K562 (cell line): ENCODE results near the gene STK4. TPM values are rescaled to one million over a fixed set of nuclear protein-coding genes. Genes with fewer than 3 reads are reported as not detected.

Experiments used
- ETS2 ChIP-seq: IDR thresholded peaks from 2 replicates; pipeline ENCODE4 v1.6.1; 2016; ENCODE audit warnings: borderline replicate concordance, missing genetic modification characterization, mild to moderate bottlenecking, moderate library complexity, missing compliant biosample characterization; ENCODE audit not compliant: poor library complexity, severe bottlenecking
- LCOR ChIP-seq: sonication (generic); formaldehyde crosslinking; IDR thresholded peaks from 2 replicates; pipeline ENCODE4 v1.8.0; 2022; ENCODE audit warnings: mild to moderate bottlenecking, missing genetic modification reagents
- NR0B1 ChIP-seq: fragments of 450-650 bp; IDR thresholded peaks from one replicate; pipeline ENCODE4 v1.6.1; 2018; ENCODE audit warnings: mild to moderate bottlenecking, moderate library complexity; ENCODE audit not compliant: partially characterized antibody
- PBX2 ChIP-seq, 2 experiments: IDR thresholded peaks in 1 of 2; conservative IDR thresholded peaks in 1 of 2; 2 replicates each; pipeline ENCODE4 v1.6.1; 2016; ENCODE audit warnings: low read depth in 2 of 2, mild to moderate bottlenecking in 1 of 2, missing compliant biosample characterization in 1 of 2, missing genetic modification characterization in 1 of 2, moderate library complexity in 1 of 2
- PREB ChIP-seq: sonication (generic); formaldehyde crosslinking; IDR thresholded peaks from 2 replicates; pipeline ENCODE4 v1.8.1; 2023; ENCODE audit warnings: mild to moderate bottlenecking, missing genetic modification reagents
- RFX1 ChIP-seq: fragments of 450-650 bp; IDR thresholded peaks from 2 replicates; pipeline ENCODE4 v1.6.1; 2016; ENCODE audit warnings: mild to moderate bottlenecking, moderate library complexity
- SETDB1 ChIP-seq: IDR thresholded peaks from one replicate; pipeline ENCODE4 v1.6.1; 2012; ENCODE audit warnings: low read length, control low read depth, inconsistent platforms
- TGIF2 ChIP-seq: sonication (generic); formaldehyde crosslinking; IDR thresholded peaks from 2 replicates; pipeline ENCODE4 v1.8.1; 2022; ENCODE audit warnings: mild to moderate bottlenecking, missing genetic modification reagents, moderate library complexity
- ZNF507 ChIP-seq: conservative IDR thresholded peaks from 2 replicates; pipeline ENCODE4 v1.6.1; 2017; ENCODE audit warnings: missing genetic modification characterization, missing compliant biosample characterization
- ZSCAN29 ChIP-seq: fragments of 450-650 bp; IDR thresholded peaks from 2 replicates; pipeline ENCODE4 v1.6.1; 2017
- polyA plus RNA-seq, 8 experiments: library from polyadenylated mRNA; depleted of rRNA in 4 of 8; stranded (reverse) in 5 of 8; unstranded in 3 of 8; fragments of >200 nt; fragmentation: Nextera tagmentation in 2 of 8; fragmentation: Illumina TruSeq in 1 of 8; extraction: Ambion mirVana in 2 of 8; extraction: Trizol in 1 of 8; gene quantifications; 2 replicates each; pipeline versions ENCODE4 v1.2.1 to v1.2.3, GENCODE V29; 2011 to 2014; ENCODE audit warnings: inconsistent platforms in 1 of 8, missing spikeins in 1 of 8
- total RNA-seq, 7 experiments: library from RNA; depleted of rRNA in 6 of 7; stranded (reverse); fragments of >200 nt in 6 of 7; fragmentation: Illumina TruSeq in 2 of 7; extraction: Trizol in 2 of 7; gene quantifications; 2 replicates each; pipeline versions ENCODE4 v1.2.1 to v1.2.3, GENCODE V29; 2011 to 2021; ENCODE audit warnings: low replicate concordance in 1 of 7
- TF ChIP-seq, protein P1 (sequence below): sonication (generic); formaldehyde crosslinking; IDR thresholded peaks from 2 replicates; pipeline ENCODE4 v1.8.0; 2022; ENCODE audit warnings: missing genetic modification reagents, mild to moderate bottlenecking, moderate library complexity, borderline replicate concordance
- TF ChIP-seq, protein P2 (sequence below), 3 experiments: fragments of 200-800 bp in 1 of 3; fragments of 250-450 bp in 1 of 3; fragments of 450-650 bp in 1 of 3; sonication (Bioruptor Pico) in 1 of 3; sonication (Bioruptor generic) in 1 of 3; formaldehyde crosslinking in 1 of 3; IDR thresholded peaks; 2 replicates each; pipeline versions ENCODE4 v1.6.1 to v1.8.0; 2016 to 2022; ENCODE audit warnings: mild to moderate bottlenecking in 2 of 3, missing genetic modification characterization in 2 of 3, missing compliant biosample characterization in 1 of 3, moderate library complexity in 1 of 3

The STK4 gene
- total and polyA plus RNA-seq, 9 of the 15 experiments (the other 6 are each of a cell fraction or from before 2014, with no cell fraction given) = 11.9 to 30.6 (median 22.2) TPM

DNA sequence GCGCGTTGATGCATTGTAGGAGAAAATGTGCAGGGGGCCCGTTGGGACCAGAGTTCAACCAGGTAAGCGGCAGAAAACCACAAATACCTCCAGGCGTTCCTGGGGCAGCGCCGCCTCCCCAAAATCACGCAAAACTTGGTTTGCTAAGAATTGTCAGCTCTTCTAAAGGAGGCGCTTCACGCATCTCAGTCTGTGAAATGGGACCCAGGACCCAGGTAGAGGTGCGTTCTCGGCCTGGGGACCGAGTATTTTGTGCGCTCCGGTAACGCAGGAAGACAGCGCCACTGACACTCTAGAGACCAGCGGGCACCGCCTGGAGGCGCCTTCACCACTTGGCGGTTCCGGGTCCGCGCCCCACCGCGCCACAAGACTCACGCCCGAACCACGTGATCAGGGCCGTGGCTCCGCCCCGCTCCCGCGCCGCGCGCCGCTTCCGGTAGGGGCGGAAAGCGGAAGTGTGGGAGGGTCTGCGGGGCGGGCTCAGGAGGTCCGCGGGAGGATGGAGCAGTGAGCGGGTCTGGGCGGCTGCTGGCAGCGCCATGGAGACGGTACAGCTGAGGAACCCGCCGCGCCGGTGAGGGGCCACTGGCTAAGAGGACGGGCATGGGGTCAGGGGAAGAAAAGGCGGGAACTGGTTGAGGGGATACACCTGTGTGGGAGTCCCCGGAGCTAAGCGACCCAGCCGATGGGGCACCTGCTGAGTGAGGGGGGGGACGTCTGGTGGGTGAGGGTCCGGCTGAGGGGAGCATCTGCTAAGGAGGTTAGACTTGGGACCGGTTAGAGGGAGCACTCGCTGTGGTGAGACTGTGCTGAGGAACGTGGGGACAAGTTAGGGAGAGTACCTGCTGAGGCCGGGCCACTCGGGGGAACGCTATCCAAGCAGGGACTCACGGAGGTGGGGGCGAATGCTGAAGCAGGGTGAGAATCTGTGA is at the start of gene STK4 (continued):
- TF ChIP-seq, protein P1, sequence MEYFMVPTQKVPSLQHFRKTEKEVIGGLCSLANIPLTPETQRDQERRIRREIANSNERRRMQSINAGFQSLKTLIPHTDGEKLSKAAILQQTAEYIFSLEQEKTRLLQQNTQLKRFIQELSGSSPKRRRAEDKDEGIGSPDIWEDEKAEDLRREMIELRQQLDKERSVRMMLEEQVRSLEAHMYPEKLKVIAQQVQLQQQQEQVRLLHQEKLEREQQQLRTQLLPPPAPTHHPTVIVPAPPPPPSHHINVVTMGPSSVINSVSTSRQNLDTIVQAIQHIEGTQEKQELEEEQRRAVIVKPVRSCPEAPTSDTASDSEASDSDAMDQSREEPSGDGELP (CRISPR knock-in tag) = peak; percentile 96
- TF ChIP-seq NR0B1 (no peak), PBX2 (CRISPR knock-in tag; IDR thresholded peaks at IDR 0.05; ENCODE audit: low read depth) (no peak), PBX2 (tag; conservative IDR thresholded peaks at IDR 0.05; ENCODE audit: low read depth) (no peak), PREB (CRISPR knock-in tag) (peak; percentile 94; the same call in 1 of the 2 replicates), SETDB1 (no peak), ZNF507 (no peak), ETS2 (tag) (no peak), TGIF2 (no peak; the same call in 1 of the 2 replicates), LCOR (CRISPR knock-in tag) (peak; percentile 92; the same call in 1 of the 2 replicates), RFX1 (peak; percentile 64; the same call in 1 of the 2 replicates), ZSCAN29 (no peak)
- TF ChIP-seq, protein P2, sequence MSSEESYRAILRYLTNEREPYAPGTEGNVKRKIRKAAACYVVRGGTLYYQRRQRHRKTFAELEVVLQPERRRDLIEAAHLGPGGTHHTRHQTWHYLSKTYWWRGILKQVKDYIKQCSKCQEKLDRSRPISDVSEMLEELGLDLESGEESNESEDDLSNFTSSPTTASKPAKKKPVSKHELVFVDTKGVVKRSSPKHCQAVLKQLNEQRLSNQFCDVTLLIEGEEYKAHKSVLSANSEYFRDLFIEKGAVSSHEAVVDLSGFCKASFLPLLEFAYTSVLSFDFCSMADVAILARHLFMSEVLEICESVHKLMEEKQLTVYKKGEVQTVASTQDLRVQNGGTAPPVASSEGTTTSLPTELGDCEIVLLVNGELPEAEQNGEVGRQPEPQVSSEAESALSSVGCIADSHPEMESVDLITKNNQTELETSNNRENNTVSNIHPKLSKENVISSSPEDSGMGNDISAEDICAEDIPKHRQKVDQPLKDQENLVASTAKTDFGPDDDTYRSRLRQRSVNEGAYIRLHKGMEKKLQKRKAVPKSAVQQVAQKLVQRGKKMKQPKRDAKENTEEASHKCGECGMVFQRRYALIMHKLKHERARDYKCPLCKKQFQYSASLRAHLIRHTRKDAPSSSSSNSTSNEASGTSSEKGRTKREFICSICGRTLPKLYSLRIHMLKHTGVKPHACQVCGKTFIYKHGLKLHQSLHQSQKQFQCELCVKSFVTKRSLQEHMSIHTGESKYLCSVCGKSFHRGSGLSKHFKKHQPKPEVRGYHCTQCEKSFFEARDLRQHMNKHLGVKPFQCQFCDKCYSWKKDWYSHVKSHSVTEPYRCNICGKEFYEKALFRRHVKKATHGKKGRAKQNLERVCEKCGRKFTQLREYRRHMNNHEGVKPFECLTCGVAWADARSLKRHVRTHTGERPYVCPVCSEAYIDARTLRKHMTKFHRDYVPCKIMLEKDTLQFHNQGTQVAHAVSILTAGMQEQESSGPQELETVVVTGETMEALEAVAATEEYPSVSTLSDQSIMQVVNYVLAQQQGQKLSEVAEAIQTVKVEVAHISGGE (CRISPR knock-in tag; IDR thresholded peaks at IDR 0.05) = peak in 2 of 3 experiments; percentile 72 to 83; a peak in 4 of 6 replicates
